Skeletal muscle cell (primary cell): ENCODE measurements around the gene CFAP43.
A peak's percentile ranks its signal among the peaks of the same experiment; 100 is the strongest.

ENCODE experiments used
- DNase-seq: peaks from one replicate; pipeline ENCODE4 v3.0.0-alpha.2; 2010; ENCODE audit warnings: low read depth
- H3K4me3 ChIP-seq: 2 replicates; pipeline ENCODE4 v1.5.1; 2011; ENCODE audit warnings: low read depth, mild to moderate bottlenecking, control low read depth, low read length, moderate library complexity

The CFAP43 gene

GRCh38 chr10:104150139-104150538 is 82.0 kb downstream of the CFAP43 start:
- no peak for DNase-seq
- H3K4me3 ChIP-seq, result no peak overlapping the region

- no peak overlapping the region for H3K4me3 ChIP-seq
- DNase-seq, result no peak
Measured at GRCh38 chr10:104146882-104147281, 85.3 kb downstream of the CFAP43 start.

DNA sequence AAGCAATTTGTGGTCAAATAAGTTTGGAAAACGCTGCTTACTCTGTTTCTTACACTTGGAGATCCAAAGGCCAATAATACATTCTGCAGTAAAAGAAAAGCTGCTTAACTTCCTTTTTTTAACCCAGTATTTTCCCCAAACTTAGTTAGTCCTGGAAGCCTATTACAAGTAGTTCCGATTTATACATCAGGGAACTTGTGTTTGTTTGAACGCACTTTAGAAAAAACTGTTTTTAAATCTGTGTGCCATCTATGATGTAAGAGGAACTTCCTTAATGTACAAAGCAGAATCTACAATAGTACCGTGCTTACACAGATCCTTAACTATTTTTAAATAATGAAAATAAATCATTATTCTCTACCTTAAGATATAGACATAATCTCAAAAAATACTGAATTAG is 87.2 kb downstream of the CFAP43 start:
- DNase-seq, result no peak
- no peak overlapping the region for H3K4me3 ChIP-seq

DNA sequence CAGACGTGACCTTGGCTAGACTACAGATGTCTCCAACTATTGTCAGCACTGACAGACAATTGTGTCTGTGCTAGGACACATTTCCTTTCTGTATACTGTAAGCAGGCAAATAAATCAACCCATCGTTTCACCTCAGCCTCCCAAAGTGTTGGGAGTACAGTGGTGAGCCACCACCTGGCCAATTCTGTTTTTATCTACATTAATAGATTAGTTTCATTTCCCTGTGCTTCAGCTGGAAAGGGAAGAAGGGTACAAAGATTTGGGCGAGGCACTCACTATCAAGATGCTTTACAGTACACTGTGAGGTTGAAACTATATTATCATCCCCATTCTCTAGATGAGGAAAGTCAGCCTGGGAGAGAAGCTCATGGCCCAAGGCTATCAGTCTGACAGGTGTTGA is 88.3 kb downstream of the CFAP43 start:
- DNase-seq, result no peak
- H3K4me3 ChIP-seq, result no peak overlapping the region

GRCh38 chr10:104142081-104142480 is 90.1 kb downstream of the CFAP43 start:
- DNase-seq, result no peak
- H3K4me3 ChIP-seq, result no peak overlapping the region

DNA sequence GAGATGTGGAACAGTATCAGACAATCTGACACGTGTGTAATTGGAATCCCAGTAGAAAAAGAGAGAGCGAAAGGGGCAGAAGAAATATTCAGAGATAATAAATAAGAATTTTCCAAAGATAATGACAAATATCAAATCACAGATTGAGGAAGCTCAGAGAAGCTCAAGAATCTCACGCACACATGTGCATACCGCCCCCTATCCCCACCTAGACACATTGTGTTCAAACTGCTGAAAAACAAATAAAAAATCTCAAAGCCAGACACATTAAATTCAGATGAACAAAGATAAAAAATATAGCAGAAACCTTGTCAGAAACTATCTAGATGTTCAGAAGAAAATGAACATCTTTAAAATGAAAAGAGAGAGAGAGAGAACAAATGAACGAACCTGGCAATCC is 92.9 kb downstream of the CFAP43 start:
- H3K4me3 ChIP-seq, result no peak overlapping the region
- DNase-seq, result no peak

DNA sequence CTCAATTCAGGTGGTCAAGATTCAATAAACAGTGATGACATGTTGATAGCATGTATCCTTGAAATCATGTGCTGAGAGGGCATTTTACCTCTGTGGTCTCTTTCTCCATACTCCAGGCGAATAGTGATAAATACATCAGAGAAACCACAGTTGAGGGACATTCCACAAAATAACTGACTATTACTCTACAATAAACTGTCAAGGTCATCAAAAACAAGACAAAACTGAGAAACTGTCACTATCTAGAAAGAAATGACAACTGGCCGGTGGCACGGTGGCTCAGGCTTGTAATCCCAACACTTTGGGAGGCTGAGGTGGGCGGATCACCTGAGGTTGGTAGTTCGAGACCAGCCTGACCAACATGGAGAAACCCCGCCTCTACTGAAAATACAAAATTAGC is 94.0 kb downstream of the CFAP43 start:
- H3K4me3 ChIP-seq, result no peak overlapping the region
- DNase-seq, result no peak

DNA sequence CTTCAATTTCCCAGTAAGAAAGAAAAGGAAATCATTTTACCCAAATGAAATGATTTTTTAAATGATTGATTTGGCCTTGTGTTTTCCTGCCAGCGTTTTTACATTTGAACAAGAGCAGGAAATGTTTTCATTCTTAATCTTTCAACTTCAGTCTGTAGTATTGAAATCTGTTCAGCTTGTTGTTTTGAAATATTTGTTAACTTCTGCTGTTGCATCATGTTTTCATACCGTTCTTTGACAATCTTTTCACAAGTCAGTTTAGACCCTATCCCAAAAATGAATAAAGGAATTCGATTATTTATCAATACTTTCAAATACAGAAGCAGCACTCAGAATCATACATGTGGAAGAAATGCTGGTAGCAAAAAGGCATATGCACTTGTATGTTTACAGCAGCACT is 102.1 kb downstream of the CFAP43 start:
- H3K4me3 ChIP-seq, result no peak overlapping the region
- DNase-seq, result no peak

DNA sequence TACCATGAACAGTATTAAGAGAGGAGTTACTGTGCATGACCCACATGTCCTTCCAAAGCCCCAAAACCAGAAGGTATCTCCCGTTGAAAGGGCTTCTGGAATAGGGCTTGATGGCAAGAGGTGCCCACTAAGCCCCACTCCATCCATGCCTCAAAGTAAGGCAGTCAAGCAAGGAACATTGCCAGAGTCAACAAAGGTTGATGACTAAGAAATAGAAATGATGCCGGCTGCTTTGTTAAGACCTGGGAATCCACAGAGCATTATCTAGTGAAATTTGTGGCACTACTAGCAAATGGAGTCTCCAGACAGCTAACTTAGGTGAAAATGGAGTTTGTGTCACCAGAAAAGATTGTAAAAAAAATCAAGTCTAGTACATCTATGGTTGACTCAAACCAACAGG is 104.0 kb downstream of the CFAP43 start:
- DNase-seq, result no peak

GRCh38 chr10:104127411-104127810 is 104.8 kb downstream of the CFAP43 start:
- no peak overlapping the region for H3K4me3 ChIP-seq
- DNase-seq, result no peak

More for the DNA sequence above, 104.0 kb downstream of the CFAP43 start:
- no peak overlapping the region for H3K4me3 ChIP-seq

DNA sequence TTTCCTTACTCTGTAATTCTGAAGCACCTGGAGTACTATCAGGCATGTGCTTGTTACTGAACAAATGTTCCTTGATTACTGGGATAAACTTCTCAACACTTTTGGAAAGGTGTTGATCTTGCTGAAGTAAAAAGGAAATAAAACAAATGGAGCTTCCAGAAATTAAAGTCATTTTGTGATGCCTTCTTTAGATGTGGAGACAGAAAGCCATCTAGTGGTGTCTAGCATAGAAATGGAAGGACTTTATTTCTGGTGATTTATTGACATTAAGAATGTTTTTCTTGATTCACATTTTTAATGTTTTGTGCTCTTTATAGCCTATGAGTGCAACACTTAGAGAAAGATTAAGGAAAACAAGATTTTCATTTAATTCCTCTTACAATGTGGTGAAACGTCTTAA is 108.8 kb downstream of the CFAP43 start:
- H3K4me3 ChIP-seq, result no peak overlapping the region
- no peak for DNase-seq

GRCh38 chr10:104122225-104123107 is 109.7 kb downstream of the CFAP43 start:
- H3K4me3 ChIP-seq, result peak overlapping the region; percentile 76
- DNase-seq, result no peak

DNA sequence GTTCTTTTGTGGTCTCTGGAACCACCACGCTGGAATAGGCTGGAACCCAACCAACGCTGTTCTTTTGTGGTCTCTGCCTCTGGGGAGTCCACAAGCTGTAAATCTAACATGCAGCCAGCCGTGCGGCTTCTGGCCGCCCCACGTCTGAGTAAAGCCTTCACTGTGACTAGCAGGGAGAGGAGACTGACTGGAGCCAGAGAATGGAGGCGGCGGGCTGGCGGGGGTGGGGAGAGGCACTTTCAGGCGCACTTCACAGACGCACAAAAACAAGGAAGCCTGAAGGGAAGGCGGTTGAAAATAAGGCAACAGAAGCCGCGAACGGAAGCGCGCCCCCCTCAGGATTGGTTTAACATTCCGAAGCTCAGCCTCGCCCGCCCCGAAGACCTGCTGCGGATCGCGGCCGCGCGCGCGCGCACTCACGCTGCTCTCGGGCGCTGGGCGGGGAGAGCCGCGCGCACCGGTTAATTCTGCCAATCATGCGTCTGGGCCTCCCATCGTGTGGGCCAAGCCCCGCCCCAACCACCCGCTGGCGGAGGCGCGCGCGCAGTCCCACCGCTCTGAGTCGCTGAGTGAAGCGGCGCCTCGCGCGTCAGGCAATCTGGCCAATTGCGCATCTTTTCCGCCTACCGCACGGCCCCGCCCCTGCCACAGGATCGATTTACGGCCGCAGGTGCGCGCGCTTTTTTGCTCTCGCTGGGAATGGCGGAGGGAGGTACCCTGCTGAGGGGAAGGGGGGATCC is 110.5 kb downstream of the CFAP43 start, which contains the start of gene SFR1:
Gene SFR1 (plus strand): TSS at position 687 of the 740 bp plus-strand sequence. CDS start 13 bp downstream, at position 700.
- DNase-seq, result peak; percentile 95
- H3K4me3 ChIP-seq, result peak within 1 kb of the TSS; percentile 76

DNA sequence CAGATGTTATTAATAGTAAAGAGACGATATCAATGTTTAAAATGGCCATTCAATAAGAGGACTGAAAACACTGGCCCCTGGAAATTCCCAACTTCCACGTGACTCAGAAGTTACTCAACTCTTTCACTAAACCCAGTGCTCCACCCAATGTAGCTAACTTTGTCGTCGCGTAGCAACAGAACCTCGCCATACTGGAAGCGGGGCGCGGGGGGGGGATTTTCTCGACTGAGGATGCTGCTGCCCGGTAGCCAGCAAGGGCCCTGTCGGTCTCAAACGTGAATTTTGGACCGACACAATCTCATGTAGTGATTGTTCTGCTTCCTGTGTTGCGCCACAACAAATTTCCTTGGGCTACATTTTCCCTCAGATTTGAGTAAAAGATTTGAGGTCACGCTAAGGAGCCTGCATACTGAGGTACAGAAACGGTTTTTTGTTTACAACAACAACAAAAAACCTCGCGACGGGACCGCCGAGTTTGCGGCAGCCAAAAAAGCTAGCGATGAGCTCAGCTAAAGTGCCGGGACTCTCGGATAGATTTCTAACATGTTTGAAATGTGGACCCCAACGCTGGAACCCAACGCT is 111.2 kb downstream of the CFAP43 start:
- H3K4me3 ChIP-seq, result peak overlapping the region; percentile 76
- DNase-seq, result peak; percentile 78

- no peak for DNase-seq
- peak overlapping the region; percentile 76 for H3K4me3 ChIP-seq
Measured at GRCh38 chr10:104120512-104120902, 111.7 kb downstream of the CFAP43 start.

DNA sequence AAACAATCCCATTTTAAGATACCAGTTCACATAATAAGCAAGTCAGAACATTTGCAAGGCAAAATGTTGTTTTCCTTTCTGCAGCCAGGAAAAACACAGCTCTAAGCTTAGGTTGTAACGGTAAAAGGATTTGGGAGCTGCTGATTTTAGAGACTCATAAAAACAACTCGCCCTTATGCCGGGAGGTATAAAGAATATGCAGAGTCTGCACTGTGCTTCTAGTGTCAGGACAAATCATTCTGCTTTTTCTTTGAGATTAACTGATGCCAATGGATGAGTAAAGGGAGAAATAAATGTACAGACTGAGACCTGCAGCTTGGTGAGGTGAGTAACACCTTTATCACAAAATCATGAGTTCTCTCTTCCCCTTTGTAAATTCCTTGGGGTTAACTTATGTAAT is 112.2 kb downstream of the CFAP43 start:
- no peak overlapping the region for H3K4me3 ChIP-seq
- DNase-seq, result no peak

GRCh38 chr10:104117839-104118323 is 114.3 kb downstream of the CFAP43 start:
- no peak overlapping the region for H3K4me3 ChIP-seq
- DNase-seq, result no peak

DNA sequence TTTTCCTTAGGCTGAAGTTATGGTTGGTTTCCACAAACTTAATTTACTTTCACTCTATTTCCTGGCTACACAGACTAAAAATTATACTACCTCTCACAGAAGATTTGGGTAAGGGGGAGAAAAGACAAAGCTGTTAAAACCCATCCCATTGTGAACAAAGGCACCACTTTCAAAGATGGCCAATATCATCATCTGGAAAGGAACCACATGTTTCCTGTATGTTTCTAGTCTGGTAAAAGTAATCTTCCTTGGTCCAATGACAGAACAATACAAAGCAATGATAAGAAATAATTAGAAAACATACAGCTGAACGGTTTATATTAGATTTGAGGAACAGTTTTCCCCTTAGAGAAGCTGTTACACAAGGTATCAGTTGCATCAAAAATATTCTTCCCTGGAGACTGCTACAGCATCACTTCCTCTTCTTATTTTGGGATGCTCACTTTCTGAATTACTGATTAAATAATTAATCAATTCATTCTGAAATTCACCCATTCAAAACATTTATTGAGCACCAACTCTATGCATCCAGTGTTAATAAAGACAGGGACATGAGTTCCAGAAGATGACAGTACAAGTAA is 118.7 kb downstream of the CFAP43 start:
- no peak for DNase-seq
- no peak overlapping the region for H3K4me3 ChIP-seq

GRCh38 chr10:104109908-104110662 is 122.1 kb downstream of the CFAP43 start:
- DNase-seq, result peak; percentile 72
- no peak overlapping the region for H3K4me3 ChIP-seq
